GM19438 (cell line): ENCODE data around the gene SHCBP1.
"Not testable (repeated sequence)": the region's sequence is repeated elsewhere in the genome, so short reads cannot be mapped to it uniquely, and the experiment has no call there.

ENCODE experiments used
- ATAC-seq: cut with Tn5 transposase; IDR thresholded peaks from one replicate; pipeline ENCODE4 v1.9.1; 2021; ENCODE audit warnings: low read depth; ENCODE audit not compliant: unreplicated experiment

SHCBP1 gene, protein sequence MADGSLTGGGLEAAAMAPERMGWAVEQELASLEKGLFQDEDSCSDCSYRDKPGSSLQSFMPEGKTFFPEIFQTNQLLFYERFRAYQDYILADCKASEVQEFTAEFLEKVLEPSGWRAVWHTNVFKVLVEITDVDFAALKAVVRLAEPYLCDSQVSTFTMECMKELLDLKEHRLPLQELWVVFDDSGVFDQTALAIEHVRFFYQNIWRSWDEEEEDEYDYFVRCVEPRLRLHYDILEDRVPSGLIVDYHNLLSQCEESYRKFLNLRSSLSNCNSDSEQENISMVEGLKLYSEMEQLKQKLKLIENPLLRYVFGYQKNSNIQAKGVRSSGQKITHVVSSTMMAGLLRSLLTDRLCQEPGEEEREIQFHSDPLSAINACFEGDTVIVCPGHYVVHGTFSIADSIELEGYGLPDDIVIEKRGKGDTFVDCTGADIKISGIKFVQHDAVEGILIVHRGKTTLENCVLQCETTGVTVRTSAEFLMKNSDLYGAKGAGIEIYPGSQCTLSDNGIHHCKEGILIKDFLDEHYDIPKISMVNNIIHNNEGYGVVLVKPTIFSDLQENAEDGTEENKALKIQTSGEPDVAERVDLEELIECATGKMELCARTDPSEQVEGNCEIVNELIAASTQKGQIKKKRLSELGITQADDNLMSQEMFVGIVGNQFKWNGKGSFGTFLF

DNA sequence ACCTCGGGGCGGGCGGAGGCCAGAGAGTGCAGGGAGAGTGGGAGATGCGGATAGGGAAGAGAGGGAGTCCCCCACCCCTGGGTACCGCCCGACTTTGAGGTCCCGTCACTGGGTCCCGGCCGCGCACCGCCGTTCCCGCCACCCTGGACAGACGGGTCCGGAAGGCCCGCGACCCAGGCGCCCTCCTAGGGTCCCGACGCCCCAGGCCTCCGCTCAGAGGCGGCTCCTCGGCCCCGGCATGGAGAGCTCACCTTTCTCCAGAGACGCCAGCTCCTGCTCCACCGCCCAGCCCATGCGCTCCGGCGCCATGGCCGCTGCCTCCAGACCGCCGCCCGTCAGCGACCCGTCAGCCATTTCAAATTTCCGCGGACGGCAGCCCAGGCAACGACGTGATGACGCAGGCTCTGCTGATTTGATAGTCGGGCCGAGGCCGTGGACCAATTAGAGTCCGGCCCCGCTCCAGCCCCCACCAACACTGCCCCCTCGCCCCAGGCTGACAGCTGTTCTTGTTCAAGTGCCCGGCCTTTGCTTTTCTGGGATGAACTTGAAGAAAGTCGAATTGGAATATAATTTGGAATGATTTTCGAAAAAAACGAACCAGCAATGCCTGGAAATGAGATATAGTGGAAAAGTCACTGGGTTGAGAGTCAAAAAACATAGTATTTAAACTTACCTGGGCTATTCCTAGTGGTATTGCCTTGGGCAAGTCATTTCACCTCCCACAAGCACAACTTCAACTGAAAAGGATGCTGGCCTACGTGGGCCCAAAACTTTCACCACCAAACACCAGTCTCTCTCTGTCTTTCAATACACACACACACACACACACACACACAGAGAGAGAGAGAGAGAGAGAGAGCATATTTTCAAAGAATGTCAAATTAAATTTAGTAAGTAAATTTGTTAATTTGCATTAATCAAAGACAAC, at the start of gene SHCBP1:
Gene SHCBP1, minus strand, starts transcription at position 374 of the 928 bp plus-strand sequence. Its CDS starts 20 bp downstream, at position 354.
- peak; percentile 78 for ATAC-seq

DNA sequence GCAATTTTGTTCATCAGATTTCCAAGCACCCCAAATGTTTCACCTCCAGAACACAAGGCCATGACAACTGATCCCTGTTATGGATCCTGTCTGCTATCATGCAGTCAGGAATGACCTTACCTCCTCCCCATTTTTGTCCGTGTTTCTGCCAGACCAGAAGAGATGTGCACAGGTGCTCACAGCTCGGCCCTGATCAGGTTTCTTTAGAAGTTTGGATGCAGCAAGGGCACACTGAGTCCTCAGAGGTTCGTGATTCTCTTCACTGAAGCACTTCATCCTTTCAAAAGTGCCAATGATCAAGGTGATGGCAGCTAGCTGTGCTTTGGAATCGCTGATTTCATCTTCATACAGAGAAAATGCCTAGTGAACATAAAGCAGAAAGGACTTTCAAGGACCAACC, 40.9 kb upstream of the SHCBP1 start:
- no peak for ATAC-seq

DNA sequence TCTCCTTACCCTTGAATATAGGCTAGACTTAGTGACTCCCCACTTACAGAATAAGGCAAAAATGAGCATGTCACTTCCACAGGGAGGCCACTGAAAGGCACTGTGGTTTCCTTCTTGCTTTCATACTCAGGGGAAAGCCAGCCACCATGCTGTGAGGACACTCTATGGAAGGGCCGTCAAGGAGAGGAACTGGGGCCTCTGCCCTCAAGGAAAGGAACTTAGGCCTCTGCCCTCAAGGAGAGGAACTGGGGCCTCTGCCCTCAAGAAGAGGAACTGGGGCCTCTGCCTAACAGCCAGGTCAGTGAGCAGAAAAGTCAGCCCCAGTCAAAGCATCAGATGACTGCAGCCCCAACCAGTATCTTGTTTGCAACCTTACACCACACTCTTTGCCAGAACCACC, 37.7 kb upstream of the SHCBP1 start:
- peak; percentile 98 for ATAC-seq

DNA sequence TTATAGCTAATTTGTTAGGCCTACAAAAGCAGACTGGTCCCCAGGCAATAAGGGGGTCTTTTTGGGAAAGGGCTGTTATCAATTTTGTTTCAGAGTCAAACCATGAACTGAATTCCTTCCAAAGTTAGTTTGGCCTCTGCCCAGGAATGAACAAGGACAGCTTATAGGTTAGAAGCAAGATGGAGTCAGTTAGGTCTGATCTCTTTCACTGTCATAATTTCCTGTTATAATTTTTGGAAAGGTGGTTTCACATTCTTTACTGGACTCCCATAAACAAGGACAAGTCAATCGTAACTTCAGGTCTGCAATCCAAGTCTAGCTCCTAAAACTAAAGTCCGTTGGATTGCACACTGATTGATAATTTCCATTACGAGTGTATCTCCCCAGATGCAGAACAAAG, 30.1 kb upstream of the SHCBP1 start:
- ATAC-seq: no peak

DNA sequence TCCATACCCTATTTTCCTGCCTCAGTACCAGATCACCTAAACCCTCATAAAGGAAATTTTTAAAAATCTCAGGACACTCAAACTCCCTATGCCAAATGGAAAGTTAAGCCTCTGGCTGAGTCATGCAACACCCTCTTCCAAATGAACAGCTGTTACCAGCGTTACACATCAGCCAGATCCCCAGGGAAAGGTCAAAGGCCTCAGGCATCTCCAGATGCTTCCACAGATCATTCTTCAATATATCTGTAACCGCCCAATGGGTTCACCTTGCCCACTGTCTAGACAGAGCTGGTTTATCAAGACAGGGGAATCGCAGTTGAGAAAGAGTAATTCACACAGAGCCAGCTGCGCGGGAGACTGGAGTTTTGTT, 29.1 kb upstream of the SHCBP1 start:
- ATAC-seq: no peak

DNA sequence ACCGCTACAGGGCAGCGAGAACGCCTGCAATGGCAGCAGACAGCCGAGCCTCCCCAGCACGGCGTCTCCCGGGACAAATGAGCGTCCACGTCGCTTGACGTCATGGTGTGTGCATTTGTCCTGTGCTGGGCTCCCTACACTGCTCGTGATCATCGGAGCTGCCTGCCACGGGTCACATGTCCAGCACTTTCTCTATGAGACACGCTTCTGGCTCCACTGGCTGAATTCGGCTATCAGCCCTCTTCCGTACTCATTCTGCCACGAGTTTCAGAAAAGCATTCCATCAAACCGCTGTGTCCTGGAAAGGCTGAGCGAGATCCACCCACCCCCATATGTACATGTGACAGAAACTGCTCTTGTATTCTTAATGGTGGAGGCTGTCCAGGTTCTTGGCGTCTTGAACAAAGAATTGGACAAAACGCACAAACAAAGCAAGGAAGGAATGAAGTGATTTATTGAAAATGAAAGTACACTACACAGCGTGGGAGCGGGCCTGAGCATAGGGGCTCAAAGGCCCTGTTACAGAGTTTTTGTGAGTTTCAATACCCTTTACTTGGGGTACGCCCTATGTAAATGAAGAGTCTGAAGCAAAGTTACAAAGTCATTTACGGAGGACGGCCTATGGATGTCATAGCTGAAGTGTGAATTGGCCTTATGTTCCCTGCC, 28.5 kb upstream of the SHCBP1 start:
- ATAC-seq: no peak

DNA sequence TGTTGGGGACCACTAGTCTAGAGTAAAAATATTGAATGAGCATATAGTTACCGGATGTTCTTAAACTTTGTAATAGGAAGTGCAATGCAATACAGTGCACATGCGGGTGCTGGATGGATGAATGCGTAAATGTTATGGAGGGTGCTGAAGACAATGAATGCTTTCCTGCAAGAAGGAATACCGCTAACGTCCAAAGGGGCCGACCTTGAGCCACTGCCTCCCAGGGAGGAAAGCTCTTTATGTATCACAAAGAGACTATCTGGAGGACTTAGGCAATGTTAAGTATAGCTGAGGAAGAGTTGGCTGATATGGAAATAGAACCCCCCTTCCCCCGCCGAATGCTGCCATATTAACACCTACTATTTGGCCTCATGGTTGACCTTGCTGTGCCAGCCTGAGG, 27.5 kb upstream of the SHCBP1 start:
- no peak for ATAC-seq

DNA sequence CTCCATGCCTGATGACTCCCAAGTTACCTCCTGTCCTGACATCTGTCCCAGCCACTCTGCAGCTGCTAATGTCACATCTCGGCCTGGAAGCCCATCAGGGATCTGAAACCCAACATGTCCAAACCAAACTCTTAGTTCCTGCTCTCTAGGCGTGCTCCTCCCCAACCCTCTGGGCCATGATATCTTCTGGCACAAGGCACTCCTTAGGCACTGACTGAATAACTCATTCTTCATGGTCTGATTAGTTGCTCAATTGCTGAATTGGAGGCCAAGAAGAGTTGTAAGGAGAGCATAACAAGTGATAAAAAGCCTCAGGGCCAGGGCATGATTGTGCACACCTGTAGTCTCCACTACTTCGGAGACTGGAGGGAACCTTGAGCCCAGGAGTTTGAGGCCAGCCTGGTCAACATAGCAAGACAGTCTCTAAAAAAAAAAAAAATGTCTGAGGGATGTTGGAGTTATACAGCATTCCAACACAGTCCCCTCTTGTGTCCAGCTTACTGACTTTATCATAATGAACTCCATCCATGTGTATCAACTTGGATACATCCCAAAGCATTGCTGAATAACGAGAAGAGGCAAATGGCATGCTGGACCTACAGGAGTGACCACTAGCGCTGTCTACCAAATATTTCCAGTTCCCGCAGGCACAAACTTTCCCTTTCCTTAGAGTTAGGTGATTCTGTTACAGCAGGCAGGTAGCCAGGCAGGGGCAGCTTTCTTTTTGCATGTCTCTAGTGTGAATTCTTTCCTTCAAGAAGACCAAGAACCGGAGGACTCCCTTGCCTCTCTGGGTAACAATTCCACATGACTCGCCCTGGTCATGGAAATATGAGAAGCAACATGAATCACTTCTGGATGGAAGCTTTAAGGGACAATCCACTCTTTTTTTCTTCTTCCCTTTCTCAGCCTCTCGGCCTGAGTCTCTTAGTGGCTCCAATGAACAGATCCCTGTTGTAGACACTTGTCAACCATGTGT, 18.1 kb upstream of the SHCBP1 start:
- no peak for ATAC-seq

DNA sequence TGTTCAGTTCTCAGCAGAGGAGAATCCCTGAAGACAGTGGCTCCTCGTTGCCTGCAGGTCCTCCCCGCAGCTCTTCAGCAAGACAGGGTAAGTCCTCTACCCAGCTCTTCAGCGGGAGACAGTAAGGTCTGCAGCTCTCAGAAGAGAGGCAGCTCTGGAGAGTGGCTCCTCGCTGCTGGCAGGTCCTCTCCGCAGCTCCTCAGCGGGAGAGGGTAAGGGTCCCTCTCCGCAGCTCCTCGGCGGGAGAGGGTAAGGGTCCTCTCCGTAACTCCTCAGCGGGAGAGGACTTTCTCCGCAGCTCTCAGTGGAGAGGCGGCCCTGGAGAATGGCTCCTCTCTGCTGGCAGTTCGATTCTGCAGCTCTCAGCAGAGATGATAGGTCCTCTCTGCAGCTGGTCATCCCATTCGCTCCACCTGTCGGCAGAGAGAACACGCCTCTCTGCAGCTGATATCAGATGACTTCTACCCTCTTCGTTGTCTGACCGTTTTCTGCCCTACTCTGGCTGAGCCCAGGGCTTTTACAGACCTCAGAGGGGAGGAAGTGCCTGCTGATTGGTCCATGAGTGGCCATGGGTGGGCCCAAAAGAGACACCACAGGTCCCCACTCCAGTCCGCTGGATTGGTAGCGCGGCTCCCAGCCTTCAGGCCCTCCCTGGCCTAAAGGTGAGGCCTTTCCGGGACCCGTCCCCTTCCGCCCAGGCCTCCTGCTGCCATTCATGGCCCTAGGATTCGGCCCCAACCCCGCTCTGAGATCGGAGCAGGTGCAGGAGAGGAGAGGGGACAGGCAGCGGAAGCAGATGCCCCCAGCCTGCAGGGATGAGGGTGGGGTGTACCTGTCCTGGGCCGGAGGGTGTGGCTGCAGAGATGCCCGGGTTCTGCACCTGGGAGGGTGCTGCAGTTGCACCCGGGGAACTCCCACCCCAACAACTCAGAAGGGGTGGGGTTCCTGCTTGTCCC, 11.9 kb upstream of the SHCBP1 start:
- no peak for ATAC-seq

DNA sequence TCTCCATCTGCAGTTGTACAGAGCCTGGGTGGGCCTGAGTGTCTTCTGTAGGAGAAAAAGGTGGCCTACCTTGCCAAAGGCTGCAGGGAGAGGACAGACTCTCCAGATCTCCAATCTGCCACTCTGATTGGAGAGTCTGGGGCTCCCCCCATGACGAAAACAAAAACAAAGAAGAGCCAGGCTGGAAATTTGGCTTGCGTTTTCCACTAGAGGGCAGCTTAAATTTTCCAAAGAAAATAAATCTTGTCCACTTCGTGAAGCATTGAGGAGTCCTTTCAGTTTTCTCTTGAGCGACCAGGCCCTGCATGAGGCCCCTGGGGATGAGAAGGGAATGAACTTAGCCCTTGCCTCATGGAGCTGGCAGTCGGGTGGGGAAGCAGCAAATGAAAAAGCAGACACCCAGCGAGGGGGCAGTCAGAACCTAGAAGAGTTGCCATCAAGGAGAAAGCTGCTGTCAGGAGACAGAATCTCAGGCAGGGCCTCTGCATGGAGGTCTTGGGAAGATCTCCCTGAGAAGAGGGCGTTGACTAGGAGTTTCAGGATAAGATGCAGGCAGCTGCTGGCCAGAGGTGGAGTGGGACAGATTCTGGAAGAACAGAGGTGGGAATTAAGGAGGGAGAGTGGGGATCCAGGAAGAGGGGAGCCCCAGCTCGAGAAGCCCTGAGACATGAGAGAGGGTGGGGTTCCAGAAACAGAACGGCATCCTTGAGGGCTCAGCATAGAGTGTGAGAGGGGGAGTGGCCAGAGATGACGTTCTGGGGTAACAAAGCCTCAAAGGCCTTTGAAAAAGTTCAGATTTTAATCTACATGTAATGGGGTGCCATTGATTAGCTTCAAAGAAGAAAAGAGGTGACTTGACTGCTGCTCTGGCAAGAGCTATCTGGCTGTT, 8.4 kb upstream of the SHCBP1 start:
- no peak for ATAC-seq

DNA sequence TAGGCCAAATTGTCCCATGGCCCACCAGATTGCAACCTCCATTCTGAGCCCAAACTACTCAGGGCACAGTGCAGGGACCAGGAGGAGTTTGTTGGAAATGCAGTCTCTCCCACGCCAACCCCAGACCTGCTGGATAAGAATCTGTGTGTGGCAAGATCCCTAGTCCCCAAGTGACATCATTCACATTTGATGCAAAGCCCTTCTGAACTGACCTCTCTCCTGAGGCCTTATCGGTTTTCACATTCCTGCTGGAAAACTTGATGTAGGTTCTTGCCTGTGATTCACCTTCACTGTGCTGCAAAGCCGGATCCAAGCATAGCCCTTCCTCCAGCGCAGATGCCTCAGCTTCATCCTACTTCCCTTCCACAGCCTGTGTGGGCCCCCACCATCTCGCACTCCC, 6.6 kb upstream of the SHCBP1 start:
- ATAC-seq: no peak

DNA sequence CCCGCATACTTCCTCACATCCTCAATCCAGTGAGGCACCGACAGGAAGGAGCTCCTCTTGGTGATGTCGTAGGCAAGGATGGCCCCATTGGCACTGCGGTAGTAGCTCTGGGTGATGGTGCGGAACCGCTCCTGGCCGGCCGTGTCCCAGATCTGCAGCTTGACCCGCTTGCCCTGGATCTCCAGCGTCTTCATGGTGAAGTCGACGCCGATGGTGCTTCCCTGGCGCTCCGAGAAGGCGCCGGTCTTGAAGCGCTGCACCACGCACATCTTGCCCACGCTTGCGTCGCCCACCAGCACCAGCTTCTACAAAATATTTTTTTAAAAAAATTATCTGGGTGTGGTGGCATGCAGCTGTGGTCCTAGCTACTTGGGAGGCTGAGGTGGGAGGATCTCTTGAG, 5.5 kb upstream of the SHCBP1 start:
- not testable (repeated sequence) for ATAC-seq

DNA sequence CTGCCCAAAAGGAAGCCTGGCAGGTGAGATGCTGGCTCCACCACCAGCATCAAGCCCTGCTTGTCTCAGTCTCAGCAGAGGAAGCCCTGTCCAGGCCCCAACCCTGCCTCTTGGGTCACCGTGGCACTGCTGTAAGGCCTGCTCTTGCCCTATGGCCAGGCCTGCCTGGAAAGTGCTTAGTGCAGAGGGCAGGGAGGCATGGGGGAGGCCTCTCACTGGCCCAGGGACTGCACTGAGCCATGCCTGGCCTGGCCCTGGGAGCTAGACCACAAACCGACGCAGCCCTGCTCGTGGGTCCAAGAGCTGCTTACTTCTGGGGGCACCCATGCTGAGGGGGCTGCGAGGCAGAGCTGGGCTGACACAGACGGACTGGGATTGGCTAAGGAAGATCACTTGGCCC, 3.7 kb upstream of the SHCBP1 start:
- not testable (repeated sequence) for ATAC-seq

DNA sequence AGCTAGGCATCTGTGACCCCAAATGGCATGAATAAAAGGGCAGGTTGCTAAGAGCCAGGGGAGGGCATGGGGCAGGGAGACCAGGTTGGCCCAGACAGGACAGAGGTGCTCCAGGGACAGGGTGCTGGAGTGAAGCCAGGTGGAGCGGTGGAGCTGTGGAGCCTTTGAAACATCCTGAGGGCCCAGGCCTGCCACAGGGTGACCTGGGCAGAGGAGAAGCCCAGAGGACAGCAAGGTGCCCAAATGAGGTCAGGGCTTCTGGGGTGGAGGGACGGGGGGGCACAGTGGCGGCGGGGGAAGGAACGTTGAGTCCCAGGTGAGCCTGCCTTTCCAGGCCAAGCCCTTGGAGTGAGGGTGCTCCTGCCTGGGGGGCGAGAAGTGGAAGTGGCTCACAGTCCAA, 2.5 kb upstream of the SHCBP1 start:
- not testable (repeated sequence) for ATAC-seq

DNA sequence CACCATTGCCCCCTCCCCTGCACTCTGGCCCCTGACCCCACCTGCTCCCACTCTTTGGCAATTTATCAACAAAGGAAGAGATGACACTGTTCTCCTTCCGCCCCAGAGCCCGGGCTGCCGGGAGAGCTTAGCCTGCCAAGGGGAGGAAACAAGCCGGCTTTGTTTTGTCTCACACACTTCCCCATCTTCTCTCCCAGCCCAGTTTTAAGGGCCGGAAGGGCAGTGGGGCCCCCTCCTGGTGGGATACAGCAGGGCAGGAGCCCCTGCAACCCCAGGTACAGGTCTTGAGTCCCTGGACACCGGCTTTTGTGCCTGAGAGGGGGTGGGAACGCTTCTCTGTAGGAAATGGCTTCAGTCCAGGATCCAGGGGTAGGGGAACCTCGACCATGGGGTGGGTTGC, 2.1 kb upstream of the SHCBP1 start:
- ATAC-seq: not testable (repeated sequence)

DNA sequence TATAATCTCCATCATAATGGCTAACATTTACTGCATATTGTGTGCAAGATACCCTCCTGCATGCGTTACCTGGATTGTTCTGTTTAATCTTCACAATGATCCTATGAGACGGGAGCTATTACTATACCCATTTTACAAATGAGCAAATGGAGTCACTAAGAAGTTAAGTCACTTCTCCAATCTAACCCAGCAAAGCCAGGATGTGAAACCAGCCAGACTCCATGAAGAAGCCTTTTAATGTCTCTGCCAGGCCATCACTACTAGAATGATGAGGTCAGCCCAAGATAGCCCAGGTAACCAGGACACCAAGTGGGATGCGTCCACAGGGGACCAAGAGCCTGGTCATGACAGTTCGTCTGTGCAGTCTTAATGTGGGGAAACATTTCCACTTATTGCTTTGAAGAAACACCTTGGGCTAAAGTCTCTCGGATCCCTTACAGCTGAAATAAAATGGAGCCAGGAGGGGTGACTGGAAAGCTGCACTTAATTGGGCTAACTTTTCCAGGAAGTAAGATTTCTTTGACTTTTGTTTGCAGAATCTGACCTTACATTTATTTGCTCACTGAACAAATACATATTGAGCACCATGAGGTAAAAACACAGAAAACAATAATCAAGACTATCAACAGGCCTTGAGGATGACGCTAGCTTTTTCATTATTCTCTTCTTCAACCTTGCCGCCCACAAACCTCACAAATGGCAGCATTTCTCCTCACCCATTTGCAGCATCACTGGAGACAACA, 926 bp upstream of the SHCBP1 start:
- no peak for ATAC-seq
